NCI-H1436 (cell line): ENCODE results near the gene NXPH1.

ENCODE experiments used
- DNase-seq: peaks from one replicate; lab custom pipeline; 2025; lab: John Stamatoyannopoulos, UW

The NXPH1 gene

GRCh38 chr7:8507566-8507965 is 74.2 kb downstream of the NXPH1 start:
- peak; percentile 6 for DNase-seq

DNA sequence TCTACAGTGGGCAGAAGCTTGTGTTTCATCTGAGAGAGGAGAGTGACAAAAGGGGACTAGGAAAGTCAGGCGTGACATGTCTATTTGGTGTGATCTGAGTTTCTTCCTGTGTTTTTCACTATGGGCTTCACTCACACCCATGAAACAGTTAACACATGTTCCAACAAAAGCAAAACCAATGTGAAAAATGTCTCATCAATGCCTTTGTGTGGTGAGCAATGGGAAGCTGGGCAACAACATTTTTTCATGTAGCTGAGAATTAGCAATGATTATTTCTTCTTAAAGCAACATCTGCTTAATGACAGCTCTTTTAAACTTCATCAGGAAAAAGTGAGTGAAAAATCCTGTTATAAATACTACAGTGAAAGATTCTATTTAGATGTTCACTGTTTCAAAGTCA is 76.2 kb downstream of the NXPH1 start:
- no peak for DNase-seq

- no peak for DNase-seq
Measured at GRCh38 chr7:8511855-8512254, 78.4 kb downstream of the NXPH1 start.

GRCh38 chr7:8514781-8515519 is 81.5 kb downstream of the NXPH1 start:
- no peak for DNase-seq

DNA sequence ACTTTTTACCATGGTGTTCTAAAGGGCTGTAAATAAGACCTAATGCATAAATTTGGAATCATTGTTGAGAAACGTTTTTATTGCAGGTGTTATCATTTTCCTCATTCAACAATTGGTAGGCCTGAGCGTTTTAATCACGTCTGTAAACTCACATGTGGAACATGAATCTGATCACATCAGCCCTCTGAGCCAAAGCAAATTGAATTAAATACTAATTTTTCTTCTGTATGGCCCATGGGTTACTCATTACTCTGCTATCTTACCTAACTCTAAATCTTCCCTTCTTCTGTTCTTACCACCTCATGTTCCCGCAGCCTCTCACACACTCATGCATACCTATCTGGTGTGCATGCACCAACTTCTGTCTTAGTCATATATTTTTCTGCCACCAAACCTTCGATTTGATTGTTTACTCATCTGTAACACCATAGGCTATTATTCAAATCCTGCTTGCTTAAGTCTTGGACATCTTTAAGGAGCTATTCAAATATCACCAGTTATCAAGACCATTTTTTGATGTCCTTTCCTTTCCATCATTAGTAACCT is 82.3 kb downstream of the NXPH1 start:
- DNase-seq, result no peak

GRCh38 chr7:8516976-8517375 is 83.6 kb downstream of the NXPH1 start:
- no peak for DNase-seq

- no peak for DNase-seq
Measured at GRCh38 chr7:8528311-8528710, 94.9 kb downstream of the NXPH1 start.

DNA sequence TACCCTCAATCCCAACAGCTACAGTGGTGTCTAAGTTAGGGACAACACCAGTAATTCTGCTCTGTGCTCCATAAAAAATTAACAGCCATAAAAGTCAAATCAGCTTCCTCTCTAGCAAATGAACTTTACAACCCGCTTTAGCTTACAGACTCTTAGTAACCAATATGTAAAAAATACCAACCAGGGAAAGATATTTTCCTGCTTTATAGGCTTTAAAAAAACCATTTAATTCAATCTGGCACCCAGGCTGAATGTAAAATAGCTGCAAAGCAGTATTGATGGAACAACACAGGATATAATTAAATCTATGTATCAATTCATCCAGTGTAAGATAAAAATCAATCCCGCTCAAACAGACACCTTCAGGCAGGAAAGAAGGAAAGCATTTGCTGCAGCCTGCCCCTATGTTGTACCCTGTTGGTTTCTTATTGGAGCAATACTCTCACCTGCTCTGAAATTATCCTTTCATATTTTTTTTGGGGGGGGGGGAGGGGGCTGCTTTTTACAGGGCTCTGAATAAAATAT is 98.6 kb downstream of the NXPH1 start:
- no peak for DNase-seq

DNA sequence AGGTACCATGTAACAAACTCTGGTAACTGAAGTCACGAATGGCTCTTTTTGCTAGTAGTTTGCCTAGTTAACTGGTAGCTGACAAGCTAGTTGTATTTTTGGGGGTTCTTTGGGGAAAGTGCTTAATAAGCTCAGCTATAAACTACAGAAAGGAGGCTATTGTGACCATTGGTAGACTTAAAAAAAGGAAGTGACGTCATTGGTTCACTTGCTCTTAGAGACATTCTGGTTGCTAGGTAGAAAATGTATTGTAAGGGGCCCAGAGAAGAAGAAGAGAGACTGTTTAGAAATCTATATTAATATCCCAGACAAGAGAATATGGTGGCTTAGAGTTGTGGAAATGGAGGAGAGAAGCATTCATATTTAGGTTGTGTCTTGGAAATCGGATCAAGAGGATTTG is 103.0 kb downstream of the NXPH1 start:
- no peak for DNase-seq

DNA sequence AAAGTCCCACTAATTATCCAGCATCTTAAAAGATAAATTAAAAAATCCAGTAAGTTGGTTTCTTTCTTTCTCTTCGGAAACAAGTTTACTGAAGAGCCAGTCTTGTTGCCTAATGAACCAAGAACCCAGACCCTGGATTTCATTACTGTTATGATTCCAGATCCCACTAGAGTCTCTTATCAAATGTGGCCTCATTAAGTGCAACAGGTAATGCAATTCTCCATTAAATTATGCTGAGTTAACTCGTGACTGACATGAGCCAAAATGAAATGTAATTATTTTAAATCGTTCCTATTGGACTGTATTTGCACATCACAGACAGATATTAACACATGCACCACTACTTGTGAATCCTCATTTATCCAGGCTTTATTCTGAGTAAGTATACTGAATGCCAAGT is 115.6 kb downstream of the NXPH1 start:
- no peak for DNase-seq

DNA sequence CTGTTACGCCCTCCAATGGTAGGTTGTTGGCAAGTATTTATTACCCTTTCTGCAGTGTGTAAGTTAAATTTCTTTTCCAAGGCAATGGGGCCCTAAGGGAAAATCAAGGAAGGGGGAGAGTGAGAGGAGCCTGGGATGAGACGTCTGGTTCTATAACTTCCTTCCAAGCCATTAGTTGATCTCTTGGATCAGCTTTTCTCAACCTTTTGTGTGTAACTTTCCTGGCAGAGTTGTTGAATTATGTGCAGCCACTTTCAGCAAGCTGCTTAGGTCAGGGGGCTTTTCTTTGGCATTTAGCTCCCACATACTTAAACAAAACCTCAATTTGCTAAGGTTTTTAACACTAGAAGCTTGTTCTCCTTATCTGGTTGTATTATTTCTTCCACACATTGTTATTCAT is 127.1 kb downstream of the NXPH1 start:
- DNase-seq, result no peak

DNA sequence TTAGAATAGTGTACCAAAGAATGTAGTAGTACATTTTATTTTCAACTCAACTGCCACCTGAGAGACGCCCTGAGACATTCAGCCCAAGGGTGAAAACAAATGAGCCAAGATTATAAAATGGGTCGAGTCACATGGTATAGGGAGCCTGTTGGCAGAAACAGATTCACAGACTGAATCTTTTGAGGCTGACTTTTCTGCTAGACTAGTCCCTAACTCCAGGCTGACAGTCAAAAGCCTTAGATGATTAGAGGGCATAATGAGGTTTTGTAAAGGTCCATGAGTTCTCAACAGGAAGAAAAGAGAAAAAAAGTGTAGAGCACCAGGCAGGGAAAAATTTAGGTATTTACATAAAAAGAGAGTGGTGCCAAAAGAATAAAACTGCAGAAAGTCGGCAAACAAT is 128.0 kb downstream of the NXPH1 start:
- DNase-seq, result no peak

DNA sequence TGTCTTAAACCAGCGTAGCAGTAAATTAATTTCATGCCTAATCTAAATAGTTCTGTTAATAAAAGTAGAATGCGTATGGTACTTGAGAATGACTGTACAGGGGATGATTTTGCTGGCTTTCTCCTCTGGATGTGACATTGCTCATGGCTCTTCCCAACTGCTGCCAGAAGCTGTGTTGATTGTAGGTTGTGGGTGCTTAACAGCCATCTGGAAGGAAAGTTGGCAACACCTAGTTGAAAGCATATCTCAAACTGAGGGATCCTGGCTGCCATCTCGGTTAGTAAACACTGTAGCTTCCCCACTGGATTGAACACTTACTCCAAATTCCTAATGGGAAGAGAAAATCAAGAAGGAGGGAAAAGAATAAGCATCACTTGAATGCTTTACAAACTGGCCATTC is 130.9 kb downstream of the NXPH1 start:
- no peak for DNase-seq

- DNase-seq, result no peak
Measured at GRCh38 chr7:8566016-8566415, 132.6 kb downstream of the NXPH1 start.

- no peak for DNase-seq
Measured at GRCh38 chr7:8567626-8568025, 134.2 kb downstream of the NXPH1 start.

- no peak for DNase-seq
Measured at GRCh38 chr7:8579661-8580194, 146.3 kb downstream of the NXPH1 start.

DNA sequence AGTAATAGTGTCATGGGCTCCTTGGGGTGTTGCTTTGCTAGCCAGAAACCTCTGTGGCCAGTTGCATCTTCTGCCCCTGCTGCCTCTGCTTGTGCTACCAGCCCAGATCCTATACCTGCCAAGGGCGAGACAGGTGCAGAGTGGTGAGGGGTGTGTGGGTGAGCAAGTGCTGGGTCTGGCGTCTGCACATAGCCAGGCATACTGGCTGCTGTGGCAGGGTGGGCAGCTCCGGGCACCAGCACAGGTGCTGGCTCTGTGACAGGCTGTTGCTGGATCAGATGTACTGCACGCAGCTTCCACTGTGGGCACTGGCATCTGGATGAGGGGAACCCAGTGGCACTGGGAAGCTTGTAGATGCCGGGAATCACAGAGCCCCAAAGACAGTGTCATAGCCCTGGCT is 148.4 kb downstream of the NXPH1 start:
- no peak for DNase-seq

- DNase-seq, result no peak
Measured at GRCh38 chr7:8582728-8583127, 149.3 kb downstream of the NXPH1 start.

- DNase-seq, result no peak
Measured at GRCh38 chr7:8585591-8585990, 152.2 kb downstream of the NXPH1 start.

DNA sequence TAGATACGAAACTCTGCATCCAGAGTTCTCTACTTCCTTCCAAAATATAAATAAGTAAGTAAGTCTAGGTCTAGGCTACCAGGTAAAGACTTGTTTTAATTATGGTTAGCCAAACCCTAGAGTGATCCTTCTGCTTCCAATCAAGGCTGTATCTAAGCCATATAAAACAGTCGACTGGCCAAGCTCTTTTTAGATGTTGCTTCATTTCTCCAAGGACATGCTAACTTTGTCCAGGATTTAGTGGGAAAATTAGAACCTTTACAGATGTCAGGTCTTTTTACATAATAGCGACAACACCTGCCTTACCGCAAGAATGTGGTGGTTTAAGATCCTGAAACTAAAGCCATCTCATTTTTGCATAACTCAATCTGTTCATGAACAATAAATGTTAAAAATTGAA is 156.8 kb downstream of the NXPH1 start:
- DNase-seq, result no peak

GRCh38 chr7:8590791-8591190 is 157.4 kb downstream of the NXPH1 start:
- peak; percentile 42 for DNase-seq

GRCh38 chr7:8591289-8591688 is 157.9 kb downstream of the NXPH1 start:
- no peak for DNase-seq

DNA sequence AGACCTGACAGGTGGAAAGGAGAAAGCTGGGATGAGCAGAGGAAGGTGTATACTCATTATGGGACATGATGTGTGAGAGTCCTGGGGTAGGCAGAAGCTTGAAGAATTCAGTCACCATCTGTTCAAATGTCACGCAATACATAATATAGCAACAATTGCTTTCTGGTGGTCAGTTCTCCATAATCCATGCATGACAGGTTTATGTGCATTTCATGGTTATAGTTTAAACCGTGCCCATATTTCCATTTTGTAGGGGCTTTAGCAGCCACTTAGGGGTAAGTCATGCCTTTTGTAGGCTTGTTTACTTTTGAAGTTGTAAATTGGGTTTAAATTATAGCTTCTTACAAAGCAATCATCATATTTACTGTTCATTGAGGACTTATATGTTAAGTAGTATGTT is 158.8 kb downstream of the NXPH1 start:
- DNase-seq, result peak; percentile 17

DNA sequence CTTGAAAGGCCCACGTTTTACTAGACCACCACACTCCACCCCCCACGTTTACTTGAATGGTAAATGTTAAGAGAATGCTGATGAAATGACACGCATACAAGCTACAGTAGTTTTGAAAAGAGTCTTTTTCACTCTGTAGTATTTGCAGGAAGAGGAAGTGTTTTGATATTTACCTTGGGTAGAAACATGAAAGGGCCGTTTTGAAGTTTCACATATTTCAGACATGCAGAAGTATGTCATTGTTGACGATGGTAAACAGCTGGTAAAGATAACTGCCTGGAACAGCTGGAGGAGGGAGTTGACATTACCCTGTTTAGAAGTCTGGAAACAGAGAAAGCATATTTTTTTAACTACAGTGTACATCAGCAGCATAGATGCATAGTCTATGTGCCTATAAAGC is 160.7 kb downstream of the NXPH1 start:
- DNase-seq, result no peak
